Jurkat, Clone E6-1 (cell line): ENCODE results near the gene CILP2.

Source experiments
- DNase-seq: peaks from one replicate; pipeline ENCODE4 v3.0.0-alpha.2; 2011; ENCODE audit warnings: low read depth, low spot score
- H3K4me3 ChIP-seq: 2 replicates; pipeline ENCODE4 v1.5.1; 2011; ENCODE audit warnings: mild to moderate bottlenecking, low read length, control low read depth, moderate library complexity

The CILP2 gene

DNA sequence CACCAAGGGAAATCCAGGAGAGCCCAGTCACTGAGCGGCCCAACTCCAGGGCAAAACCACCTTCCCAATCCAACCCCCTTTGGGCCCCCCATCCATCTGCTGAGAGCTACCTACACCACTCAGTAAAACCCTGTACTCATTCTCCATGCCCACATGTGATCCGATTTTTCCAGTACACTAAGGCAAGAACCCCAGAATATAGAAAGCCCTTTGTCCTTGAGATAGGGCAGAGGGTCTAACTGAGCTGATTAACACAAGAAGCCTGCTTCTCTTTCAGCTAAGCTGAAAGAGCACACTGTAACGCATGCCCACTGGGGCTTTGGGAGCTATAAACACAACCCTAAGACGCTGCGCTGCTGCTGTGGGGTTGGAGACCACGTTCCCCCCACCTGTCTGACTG is 44.4 kb downstream of the CILP2 start:
- DNase-seq, result no peak
- H3K4me3 ChIP-seq, result no peak overlapping the region

DNA sequence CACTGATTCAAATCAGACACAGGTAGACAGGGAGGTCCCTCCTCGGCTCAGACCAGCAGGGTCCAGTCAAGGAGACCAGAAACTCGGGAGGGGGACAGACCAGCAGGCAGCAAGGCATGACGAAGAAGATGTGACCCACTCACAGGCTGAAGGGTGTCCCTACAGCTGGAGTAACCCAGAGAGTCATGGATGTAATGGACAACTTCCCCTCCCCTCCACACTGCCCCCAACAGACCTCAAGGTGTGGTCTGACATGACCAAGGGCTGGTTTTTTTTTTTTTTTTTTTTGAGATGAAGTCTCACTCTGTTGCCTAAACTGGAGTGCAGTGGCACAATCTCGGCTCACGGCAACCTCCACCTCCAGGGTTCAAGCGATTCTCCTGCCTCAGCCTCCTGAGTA is 46.3 kb downstream of the CILP2 start:
- DNase-seq, result no peak

DNA sequence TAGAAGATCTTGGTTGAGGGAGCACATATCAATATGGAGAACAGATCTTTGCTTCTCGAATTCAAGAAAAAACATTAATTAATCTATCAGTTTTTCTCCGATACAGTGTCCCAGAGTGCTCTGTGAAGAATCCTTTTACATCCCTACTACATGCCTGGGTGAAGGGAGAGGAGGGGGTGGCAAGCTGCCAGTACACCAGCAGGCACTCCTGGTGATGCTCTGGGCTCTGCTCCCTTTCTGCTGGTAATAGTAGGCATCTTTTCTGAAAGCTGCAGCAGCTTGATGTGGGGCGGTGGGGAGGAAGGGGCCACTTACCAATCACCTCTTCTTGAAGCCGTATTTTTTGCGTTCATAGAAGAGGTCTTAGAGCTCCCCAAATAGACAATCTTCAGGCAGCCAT is 49.7 kb downstream of the CILP2 start:
- DNase-seq, result no peak
- H3K4me3 ChIP-seq, result no peak overlapping the region

More for the DNA sequence above, 46.3 kb downstream of the CILP2 start:
- no peak overlapping the region for H3K4me3 ChIP-seq

DNA sequence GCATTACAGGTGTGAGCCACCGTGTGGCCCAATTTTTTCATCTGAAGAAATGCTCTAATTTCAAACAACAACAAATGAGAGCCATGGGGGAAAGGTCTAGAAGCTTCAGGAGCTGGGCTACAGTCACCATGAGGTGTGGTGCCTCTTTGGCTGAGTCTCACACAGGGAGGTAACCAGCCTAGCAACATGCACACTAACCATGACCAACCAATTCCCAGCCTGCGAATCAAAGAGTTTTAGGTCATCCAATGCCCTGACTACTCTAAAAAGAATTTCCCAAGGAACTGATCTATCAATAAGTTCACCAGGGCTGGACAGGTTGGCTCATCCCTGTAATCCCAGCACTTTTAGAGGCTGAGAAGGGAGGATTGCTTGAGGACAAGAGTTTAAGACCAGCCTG is 50.5 kb downstream of the CILP2 start:
- no peak overlapping the region for H3K4me3 ChIP-seq
- no peak for DNase-seq

DNA sequence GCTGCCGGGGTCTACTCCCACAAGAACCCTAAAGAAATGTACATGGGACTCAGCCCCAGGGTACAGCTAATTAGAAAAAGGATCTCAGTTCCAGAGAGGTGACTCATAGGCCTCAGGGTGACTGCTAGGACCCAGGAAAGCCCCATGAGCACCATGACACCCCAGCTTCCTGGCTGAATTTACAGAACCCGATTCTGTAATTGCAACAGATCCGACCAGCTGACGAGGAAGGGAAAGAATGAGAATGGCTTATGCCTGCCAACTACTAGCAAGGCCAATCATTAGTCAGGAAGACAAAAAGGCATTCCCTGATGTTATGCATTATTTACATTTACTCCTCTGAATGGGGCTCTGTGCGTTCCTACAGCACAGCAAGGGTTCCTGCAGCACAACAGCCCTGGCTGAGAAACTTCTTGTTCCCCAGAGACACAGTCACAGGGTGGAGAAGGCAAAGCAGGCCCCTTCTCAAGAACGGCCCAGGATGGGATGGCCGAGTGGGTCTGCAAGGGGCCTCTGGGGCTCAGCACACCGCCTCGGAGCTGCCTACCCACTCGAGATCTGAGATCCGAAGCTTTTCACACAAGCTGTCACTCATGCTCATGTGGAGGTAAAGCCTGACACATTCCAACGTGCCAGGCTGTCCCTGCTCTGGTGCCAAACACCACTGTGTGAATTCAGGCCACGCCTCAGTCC is 53.2 kb downstream of the CILP2 start:
- no peak for DNase-seq
- H3K4me3 ChIP-seq, result no peak overlapping the region

DNA sequence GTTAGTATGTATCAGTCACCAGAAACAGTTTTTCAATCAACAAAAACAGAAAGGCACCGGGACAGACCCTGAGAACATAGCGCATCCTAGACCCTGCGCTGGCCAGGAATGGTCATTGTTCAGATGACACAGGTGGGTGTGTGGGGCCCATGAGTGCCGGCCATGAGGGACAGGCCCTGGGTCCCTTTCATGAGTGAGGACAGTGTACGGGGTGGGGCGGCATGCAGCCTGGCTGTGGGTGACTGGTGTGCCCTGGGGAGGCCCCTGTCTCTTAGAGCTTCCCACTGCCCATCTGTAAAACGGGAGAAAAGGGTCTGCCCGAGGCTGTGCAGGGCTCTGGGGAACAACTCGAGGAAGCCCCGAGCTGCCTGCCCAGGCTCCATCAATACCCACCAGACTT is 54.6 kb downstream of the CILP2 start:
- H3K4me3 ChIP-seq, result no peak overlapping the region
- no peak for DNase-seq

DNA sequence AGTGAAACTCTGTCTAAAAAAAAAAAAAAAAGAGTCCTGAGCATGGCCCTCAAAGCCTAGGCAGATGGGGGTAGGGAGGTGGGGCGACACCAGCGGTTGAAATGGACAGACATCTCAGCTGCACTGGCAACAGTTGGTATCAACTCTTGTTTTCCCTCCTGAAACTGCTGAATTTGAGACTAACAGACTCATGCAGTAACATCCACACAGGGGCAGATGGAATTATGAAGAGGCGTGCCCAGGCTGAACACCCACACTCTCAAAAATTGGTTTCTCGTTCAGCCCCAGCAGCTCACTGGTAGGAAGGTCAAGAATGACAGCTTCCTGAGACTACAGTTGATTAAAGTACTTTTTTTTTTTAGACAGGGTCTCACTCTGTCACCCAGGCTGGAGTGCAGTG is 56.3 kb downstream of the CILP2 start:
- no peak for DNase-seq
- no peak overlapping the region for H3K4me3 ChIP-seq

DNA sequence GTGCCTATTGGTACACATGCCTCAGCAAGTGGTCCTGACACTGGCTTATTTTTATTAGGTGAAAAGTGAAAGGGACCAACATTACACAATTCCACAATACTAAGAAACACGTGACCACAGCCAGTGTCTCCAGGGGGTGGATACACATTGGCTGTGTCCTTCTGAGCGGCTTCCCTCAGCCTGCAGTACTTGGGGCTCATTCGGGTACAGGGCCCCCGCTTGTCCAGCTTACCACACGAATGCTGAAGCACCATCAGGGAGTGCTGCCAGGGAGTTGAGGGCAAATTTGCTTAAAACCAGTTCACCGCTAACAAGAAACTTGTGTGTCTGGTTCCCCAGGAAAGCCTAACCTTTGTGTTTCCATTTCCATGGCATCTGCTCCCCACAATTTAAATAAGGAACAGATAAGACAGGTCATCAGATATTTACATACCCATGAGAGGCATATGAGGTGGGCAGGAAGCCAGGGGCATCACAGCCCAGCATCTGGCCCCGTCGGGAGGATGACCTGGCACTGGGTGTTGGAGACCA is 57.2 kb downstream of the CILP2 start:
- H3K4me3 ChIP-seq, result no peak overlapping the region

More for the DNA sequence above, 57.2 kb downstream of the CILP2 start:
- no peak for DNase-seq
